HG02571 (cell line): Measurements from ENCODE around the gene TNFSF13B.
A peak's percentile ranks its signal among the peaks of the same experiment; 100 is the strongest.
"Not testable (repeated sequence)": the region's sequence is repeated elsewhere in the genome, so short reads cannot be mapped to it uniquely, and the experiment has no call there.

ENCODE experiments used
- ATAC-seq: cut with Tn5 transposase; IDR thresholded peaks from one replicate; pipeline ENCODE4 v1.9.1; 2021; ENCODE audit warnings: mild to moderate bottlenecking, moderate library complexity; ENCODE audit not compliant: unreplicated experiment

The TNFSF13B gene, protein sequence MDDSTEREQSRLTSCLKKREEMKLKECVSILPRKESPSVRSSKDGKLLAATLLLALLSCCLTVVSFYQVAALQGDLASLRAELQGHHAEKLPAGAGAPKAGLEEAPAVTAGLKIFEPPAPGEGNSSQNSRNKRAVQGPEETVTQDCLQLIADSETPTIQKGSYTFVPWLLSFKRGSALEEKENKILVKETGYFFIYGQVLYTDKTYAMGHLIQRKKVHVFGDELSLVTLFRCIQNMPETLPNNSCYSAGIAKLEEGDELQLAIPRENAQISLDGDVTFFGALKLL

GRCh38 chr13:108269601-108270328, at the start of gene TNFSF13B:
Gene TNFSF13B, plus strand, starts transcription at chr13:108269718. Its CDS starts 178 bp downstream, at chr13:108269896.
- ATAC-seq: peak; percentile 71

- ATAC-seq: no peak
Observed at GRCh38 chr13:108220041-108220440, 49.5 kb upstream of the TNFSF13B start.

GRCh38 chr13:108223687-108224503, 45.6 kb upstream of the TNFSF13B start:
- no peak for ATAC-seq

- ATAC-seq: no peak
Observed at GRCh38 chr13:108225440-108225839, 44.1 kb upstream of the TNFSF13B start.

GRCh38 chr13:108226184-108226583, 43.3 kb upstream of the TNFSF13B start:
- ATAC-seq: no peak

- ATAC-seq: no peak
Observed at GRCh38 chr13:108227651-108228272, 41.8 kb upstream of the TNFSF13B start.

DNA sequence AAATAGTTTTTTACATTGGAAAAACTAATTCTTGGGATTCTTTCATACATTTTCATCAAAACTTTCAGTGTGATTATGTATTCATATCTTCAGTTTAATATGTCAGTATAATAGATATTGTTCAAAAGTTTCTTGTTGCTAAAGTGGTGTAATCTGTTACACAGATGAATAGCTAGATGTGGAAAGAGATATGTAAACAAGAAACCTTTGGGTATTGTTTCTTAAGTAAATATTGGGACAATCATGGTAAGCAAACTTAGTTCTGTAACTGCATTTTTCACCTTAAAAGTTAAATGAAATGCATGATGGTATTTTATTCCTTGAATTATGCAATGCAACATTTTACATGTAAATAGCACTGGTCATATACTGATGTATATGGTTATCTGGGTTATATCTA, 39.1 kb upstream of the TNFSF13B start:
- no peak for ATAC-seq

DNA sequence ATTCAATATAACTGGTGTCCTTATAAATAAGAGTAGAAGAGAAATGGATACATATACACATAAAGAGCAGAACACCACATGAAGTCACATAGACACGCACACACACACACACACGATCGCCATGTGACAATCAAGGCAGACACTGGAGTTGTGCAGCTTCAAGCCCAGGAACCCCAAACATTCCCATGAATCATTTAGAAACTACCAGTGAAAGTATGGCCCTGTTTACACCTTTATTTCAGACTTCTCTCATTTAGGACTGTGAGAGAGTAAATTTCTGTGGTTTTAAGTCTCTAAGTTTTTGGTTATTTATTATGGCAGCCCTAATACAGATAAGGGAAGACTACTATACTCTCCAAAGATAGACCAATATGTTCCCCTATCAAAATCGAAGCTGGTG, 20.4 kb upstream of the TNFSF13B start:
- ATAC-seq: no peak

GRCh38 chr13:108257248-108257647, 12.3 kb upstream of the TNFSF13B start:
- ATAC-seq: no peak

- no peak for ATAC-seq
Observed at GRCh38 chr13:108263621-108264355, 5.7 kb upstream of the TNFSF13B start.

DNA sequence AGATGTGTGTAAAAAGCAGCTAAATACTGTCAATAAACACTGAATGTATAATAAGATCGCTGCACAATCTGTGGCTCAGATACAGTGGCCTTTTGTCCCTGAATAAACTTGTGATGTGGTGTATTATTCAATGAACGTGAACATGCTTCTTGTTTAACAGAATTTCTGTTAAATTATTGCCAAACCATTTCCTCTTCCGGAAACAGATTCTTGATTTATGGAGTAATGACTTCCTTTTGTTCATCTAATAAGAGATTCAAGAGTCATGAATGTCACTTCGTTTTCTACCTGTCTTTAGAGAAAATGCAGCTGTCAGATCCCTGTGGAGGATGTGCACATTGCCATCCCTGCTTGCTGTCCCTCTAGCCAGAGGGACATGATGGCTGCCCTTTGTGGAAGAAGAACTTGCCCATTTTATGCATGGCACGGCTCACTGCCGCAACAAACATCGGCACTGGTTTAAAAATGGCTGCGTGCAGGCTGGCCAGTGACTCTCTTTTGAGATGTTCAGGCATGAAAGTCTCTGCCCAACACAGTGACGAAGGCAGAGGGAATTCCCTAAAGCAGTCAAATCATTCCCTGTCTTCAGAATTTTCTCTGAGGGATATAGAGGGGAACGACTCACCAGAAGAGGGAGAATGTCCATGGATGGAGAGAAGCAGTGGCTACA, 3.1 kb upstream of the TNFSF13B start:
- ATAC-seq: no peak

DNA sequence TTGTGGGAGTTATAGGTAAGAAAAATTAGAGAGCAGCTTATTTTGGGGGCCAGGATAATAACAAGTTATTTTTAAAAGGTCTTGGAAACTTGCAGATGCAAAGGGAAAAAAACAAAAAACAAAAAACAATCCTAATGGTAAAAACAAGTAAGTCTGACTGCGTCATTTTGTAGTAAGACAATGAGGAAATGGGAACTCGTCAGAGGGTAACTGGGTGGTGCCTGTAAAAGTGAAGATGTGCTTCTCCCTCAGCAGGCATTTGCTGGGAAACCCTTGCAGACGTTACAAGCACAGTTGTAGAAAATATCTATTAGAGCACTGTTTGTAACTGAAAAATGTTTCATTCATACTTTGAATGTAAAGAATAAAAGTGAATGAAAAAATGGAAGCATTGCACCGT, 2.2 kb upstream of the TNFSF13B start:
- ATAC-seq: no peak

DNA sequence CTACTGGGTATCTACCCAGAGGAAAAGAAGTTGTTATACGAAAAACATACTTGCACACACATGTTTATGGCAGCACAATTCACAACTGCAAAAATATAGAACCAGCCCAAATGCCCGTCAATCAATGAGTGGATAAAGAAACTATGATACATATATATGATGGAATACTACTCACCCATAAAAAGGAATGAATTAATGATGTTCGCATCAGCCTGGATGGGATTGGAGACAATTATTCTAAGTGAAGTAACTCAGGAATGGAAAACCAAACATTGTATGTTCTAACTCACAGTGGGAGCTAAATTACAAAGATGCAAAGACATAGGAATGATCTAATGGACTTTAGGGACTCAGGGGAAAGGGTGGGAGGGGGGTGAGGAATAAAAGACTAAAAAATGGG, 1.7 kb upstream of the TNFSF13B start:
- ATAC-seq: not testable (repeated sequence)

GRCh38 chr13:108268466-108269112, 929 bp upstream of the TNFSF13B start:
- ATAC-seq: no peak

GRCh38 chr13:108270442-108270841, 924 bp downstream of the TNFSF13B start:
- peak; percentile 8 for ATAC-seq

- no peak for ATAC-seq
Observed at GRCh38 chr13:108272333-108272732, 2.8 kb downstream of the TNFSF13B start.

- ATAC-seq: no peak
Observed at GRCh38 chr13:108273429-108274118, 4.1 kb downstream of the TNFSF13B start.

DNA sequence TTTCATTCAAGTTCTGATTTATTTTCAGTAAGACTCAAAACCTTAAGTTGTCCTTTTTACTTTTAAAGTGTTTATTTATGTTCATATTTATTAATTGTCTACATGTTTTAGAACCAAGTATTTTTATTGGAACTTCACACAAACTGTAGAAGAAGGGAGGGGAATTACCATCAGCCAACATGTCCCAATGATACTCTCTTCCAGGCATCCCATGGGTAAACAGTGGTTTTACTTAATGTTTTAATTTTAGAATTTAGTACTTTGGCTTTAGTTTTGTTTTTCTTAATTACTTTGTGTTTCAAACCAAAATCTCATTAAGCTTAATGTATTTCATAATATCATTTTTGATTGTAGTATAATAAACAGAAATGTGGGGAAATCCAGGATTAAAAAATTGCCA, 5.2 kb downstream of the TNFSF13B start:
- ATAC-seq: no peak

DNA sequence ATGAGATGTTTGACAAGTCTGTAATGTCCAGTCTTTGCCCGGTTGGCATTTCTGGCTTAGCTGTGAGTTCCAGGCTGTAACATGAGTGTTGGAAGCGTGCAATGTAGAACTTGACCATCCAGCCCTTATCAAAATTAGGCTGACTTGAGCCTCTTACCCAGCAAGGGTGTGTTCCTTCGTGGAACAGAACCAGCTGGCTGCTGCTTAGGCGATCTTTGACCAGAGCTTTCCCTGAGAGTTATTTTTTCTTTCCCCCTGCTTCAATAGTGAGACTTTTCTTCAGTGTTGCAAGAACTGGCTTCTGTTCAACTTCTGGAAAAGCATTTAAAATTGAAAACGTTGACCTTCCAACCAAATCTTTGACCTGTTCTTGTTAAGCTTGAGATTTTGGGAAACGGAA, 6.5 kb downstream of the TNFSF13B start:
- no peak for ATAC-seq
